Renal cortical epithelial cell (primary cell): ENCODE results near the gene ACOXL. TPM values are rescaled to one million over a fixed set of nuclear protein-coding genes. Genes with fewer than 3 reads are reported as not detected.

ENCODE experiments used
- DNase-seq: peaks from one replicate; pipeline ENCODE4 v3.0.0-alpha.2; 2011; ENCODE audit warnings: low read depth
- total RNA-seq: library from RNA; depleted of rRNA; stranded (reverse); fragments of >200 nt; gene quantifications from 2 replicates; pipeline ENCODE4 v1.2.3, GENCODE V29; 2014

ACOXL gene
- total RNA-seq, 1 donor from 2014 or later: not detected

DNA sequence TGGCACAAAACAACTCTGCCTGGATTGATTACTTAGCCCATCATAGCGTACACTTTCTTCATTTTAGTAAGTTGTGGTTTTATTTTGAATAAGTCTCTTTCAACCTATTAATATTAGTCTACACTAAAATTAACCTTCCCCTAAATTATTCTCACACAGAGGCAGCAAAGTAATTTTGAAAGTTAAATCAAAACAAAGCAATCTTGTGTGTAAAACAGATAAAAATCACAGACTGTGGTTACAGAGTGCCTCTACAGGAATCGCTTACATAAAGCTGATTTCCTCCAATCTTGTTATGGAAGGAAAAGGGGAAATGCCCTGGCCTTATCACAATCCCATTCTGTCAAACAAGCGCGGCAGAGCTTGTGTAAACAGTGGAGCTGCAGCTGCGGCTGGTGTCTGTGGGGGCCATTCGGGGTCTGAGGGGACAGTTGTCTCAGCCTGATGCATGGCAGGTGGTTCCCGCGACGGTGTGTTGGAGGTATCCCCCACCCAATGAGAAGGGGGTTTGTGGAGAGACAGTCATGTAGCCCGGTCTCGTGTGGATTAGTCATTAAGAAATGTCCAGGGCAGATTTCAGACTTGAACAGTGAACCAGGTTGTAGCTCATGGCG lies 430.5 kb downstream of the ACOXL start:
- DNase-seq: peak; percentile 30

DNA sequence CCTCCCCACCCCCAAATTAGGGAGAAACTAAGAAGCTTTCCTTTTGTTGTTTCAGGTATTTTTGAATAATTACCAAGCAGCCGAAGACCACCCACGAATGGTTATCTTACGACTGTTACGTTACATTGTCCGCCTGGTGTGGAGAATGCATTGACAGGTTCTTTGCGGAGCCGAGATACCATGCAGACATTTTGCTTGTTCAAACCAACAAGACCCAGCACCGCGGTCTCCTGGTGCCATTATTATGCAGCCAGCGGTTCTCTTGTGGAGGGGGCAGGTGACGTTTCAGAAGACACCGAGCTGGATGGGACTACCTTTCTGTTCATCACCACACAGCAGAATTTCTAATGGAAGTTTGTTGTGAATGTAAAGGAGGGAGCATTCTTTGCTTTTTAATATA lies 431.7 kb downstream of the ACOXL start:
- no peak for DNase-seq

DNA sequence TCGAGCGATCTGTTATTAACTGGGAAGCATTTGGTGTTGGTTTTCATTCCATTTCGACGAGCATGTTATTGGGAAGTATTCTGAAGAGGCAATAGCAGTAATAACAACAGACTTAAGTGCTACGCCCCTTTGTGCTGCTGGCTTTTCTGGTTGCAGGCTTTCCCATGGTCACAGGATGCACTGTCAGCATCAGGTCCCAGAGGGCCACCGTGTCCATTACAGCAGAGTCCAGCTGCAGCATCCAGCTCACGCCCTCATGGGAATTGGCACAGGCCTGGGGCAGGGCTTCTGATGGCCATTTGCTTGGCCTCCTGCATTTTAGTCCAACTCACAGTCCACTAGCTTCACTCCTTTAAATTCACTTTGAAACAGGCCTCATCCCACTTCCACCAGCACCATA lies 432.7 kb downstream of the ACOXL start:
- no peak for DNase-seq

DNA sequence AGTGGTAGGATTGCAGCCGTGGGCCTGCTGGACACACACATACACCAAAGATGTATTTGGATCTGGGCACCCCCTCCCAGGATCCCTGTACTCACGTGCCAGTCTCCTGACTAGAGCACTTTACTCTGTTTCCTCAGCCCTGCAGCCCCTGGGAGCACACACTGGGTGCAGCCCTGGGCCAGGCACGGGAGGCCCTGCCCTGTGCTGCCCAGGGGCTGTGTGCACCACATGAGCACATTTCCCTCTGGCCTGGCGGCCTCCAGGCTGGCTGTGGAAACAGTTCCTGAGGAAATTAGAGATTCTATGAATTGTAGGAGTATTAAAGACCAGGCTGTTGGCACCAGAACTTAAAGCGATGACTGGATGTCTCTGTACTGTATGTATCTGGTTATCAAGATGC lies 433.7 kb downstream of the ACOXL start:
- no peak for DNase-seq

DNA sequence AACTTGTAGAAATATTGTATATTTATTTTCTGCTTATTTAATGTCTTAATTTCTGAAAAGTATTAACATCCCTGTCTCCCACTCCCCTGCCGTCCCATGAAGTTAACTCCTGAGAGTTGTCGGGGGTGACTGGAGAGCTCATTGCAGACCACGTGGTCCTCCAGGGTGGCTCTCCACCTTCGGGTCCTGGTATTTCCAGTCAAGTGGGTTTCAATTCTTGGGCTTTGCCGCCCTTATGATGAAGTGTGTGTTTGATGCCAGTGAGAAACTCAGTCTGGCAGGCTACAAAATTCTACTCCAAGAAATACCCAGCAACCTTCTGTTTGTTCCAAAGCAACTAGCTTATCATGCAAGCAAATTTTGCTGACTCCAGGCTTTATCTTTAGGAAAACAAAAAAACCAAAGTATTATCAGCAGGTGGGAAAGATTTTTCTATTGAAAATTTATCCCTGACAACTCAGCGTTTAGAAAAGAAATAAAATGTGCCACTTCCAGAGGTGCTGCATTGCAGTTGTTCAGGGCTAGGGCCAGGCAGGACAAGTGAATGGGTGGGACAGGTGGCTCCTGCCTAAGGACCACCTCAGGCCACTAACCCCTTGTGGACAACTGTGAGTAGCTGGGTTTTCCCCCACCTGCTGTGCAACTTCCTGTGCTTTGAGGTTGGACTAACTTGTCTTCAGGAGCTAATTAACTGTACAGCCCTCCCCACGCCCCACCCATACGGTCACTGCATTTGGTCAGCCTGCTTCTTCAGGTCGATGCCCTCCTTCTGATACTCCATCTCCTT lies 434.9 kb downstream of the ACOXL start:
- no peak for DNase-seq

DNA sequence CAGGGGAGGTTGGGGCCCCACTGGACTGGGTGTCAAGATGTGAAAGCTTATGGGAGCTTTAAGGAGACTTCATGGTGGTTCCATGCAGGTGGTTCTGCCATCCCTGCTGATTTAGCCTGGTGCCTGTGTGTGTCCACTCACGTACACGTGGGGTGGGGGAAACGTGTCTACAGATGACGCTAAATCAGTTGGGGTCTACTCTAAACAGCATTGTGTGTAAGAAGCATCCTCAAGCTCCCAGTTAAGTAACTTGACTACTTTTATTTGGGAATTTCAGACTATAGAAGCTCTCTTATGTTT lies 435.4 kb downstream of the ACOXL start:
- no peak for DNase-seq

Other genes with a start within 250 kb of the ACOXL start
- gene RGPD6, start 155.4 kb upstream of the ACOXL start, total RNA-seq: 43.6 and 58.3 TPM in 2 replicates
- 2.2 and 23.4 TPM in 2 replicates for gene BUB1, start 54.5 kb upstream of the ACOXL start, total RNA-seq